Thymus (tissue), 14 donors: ENCODE measurements around the gene TMEM203. TPM values are rescaled to one million over a fixed set of nuclear protein-coding genes. Genes with fewer than 3 reads are reported as not detected.

Source experiments
- DNase-seq, 9 donors: peaks; one replicate each; pipeline ENCODE4 v3.0.0-alpha.2; 2013; ENCODE audit warnings: low spot score in 9 of 9, low read depth in 6 of 9, missing footprints in 1 of 9
- H3K27ac ChIP-seq, 2 donors: one replicate each; pipeline ENCODE4 v1.5.1; 2013; ENCODE audit warnings: control low read depth in 1 of 2, low read depth in 1 of 2, low read length in 1 of 2, mild to moderate bottlenecking in 1 of 2, moderate library complexity in 1 of 2
- H3K27me3 ChIP-seq, 2 donors: one replicate each; pipeline ENCODE4 v1.5.1; 2013; ENCODE audit warnings: low read length in 1 of 2; ENCODE audit not compliant: control insufficient read depth in 2 of 2, insufficient read depth in 1 of 2
- H3K36me3 ChIP-seq, 2 donors: one replicate each; pipeline ENCODE4 v1.5.1; 2013; ENCODE audit warnings: low read length in 1 of 2, mild to moderate bottlenecking in 1 of 2, moderate library complexity in 1 of 2; ENCODE audit not compliant: control insufficient read depth in 2 of 2, insufficient read depth in 2 of 2
- H3K4me1 ChIP-seq, 2 donors: one replicate each; pipeline ENCODE4 v1.5.1; 2013; ENCODE audit warnings: low read length in 2 of 2; ENCODE audit not compliant: control insufficient read depth in 2 of 2, insufficient read depth in 2 of 2
- H3K4me3 ChIP-seq, 2 donors: one replicate each; pipeline ENCODE4 v1.5.1; 2013; ENCODE audit warnings: low read length in 2 of 2, control low read depth in 1 of 2, mild to moderate bottlenecking in 1 of 2
- H3K9me3 ChIP-seq, 2 donors: one replicate each; pipeline ENCODE4 v1.5.1; 2013; ENCODE audit warnings: low read length in 1 of 2, mild to moderate bottlenecking in 1 of 2; ENCODE audit not compliant: control insufficient read depth in 2 of 2, insufficient read depth in 1 of 2
- WGBS: extraction: QIAGEN DNeasy Blood & Tissue Kit; methylation state at CpG from one replicate; pipeline ENCODE4 v1.1.7; 2013; 5-methylcytosine and 5-hydroxymethylcytosine counted together
- long read RNA-seq, 10 donors: transcript quantifications; one replicate each; lab custom pipeline, GENCODE V29; 2026
- polyA plus RNA-seq: library from polyadenylated mRNA; stranded (reverse); fragments of 200-250 nt; gene quantifications from one replicate; pipeline ENCODE4 v1.2.3, GENCODE V29; 2013
- total RNA-seq: library from RNA; stranded (reverse); fragments of 120-200 nt; gene quantifications from one replicate; pipeline ENCODE4 v1.2.4, GENCODE V29; 2013
- donor health status: healthy.

TMEM203 gene
- total RNA-seq (20.6 TPM), polyA plus RNA-seq (47.2 TPM)
- long read RNA-seq, donor 1, partial matches to known transcripts, result 0 of 3 reads
- long read RNA-seq, donor 1, other reads (novel, unspliced or antisense), result 0 of 3 reads
- long read RNA-seq, donor 2, result 0 reads
- long read RNA-seq, donor 3, transcript TMEM203-201 (1 exons, 1,557 nt), result major isoform, 40 of 40 reads
- long read RNA-seq, donor 3, partial matches to known transcripts, result 0 of 40 reads
- long read RNA-seq, donor 3, other reads (novel, unspliced or antisense), result 0 of 40 reads
- long read RNA-seq, donor 4, transcript TMEM203-201 (1 exons, 1,557 nt), result major isoform, 18 of 18 reads
- long read RNA-seq, donor 4, partial matches to known transcripts, result 0 of 18 reads
- long read RNA-seq, donor 4, other reads (novel, unspliced or antisense), result 0 of 18 reads
- long read RNA-seq, donor 5, transcript TMEM203-201 (1 exons, 1,557 nt), result major isoform, 51 of 51 reads
- long read RNA-seq, donor 5, partial matches to known transcripts, result 0 of 51 reads
- long read RNA-seq, donor 5, other reads (novel, unspliced or antisense), result 0 of 51 reads
- long read RNA-seq, donor 6, transcript TMEM203-201 (1 exons, 1,557 nt), result major isoform, 16 of 16 reads
- long read RNA-seq, donor 6, partial matches to known transcripts, result 0 of 16 reads
- long read RNA-seq, donor 6, other reads (novel, unspliced or antisense), result 0 of 16 reads
- long read RNA-seq, donor 7, transcript TMEM203-201 (1 exons, 1,557 nt), result major isoform, 27 of 27 reads
- long read RNA-seq, donor 7, partial matches to known transcripts, result 0 of 27 reads
- long read RNA-seq, donor 7, other reads (novel, unspliced or antisense), result 0 of 27 reads
- long read RNA-seq, donor 8, transcript TMEM203-201 (1 exons, 1,557 nt), result major isoform, 11 of 11 reads
- long read RNA-seq, donor 8, partial matches to known transcripts, result 0 of 11 reads
- long read RNA-seq, donor 8, other reads (novel, unspliced or antisense), result 0 of 11 reads
- long read RNA-seq, donor 9, transcript TMEM203-201 (1 exons, 1,557 nt), result major isoform, 17 of 17 reads
- long read RNA-seq, donor 9, partial matches to known transcripts, result 0 of 17 reads
- long read RNA-seq, donor 9, other reads (novel, unspliced or antisense), result 0 of 17 reads
- long read RNA-seq, donor 10, transcript TMEM203-201 (1 exons, 1,557 nt), result major isoform, 16 of 16 reads
- long read RNA-seq, donor 10, partial matches to known transcripts, result 0 of 16 reads
- long read RNA-seq, donor 10, other reads (novel, unspliced or antisense), result 0 of 16 reads

GRCh38 chr9:137205126-137206069 lies at the start of gene TMEM203, which contains the start of gene NDOR1:
TSS of gene TMEM203 (minus strand) at chr9:137205648. CDS start at chr9:137205414, 234 bp downstream.
TSS of gene NDOR1 (plus strand) at chr9:137205700. CDS start at chr9:137205778, 78 bp downstream.
- H3K36me3 ChIP-seq, result peaks cover 10 to 11% of the 10 kb centered on the region in 2 donors
- WGBS, result under 1% methylated on average over 98 of the region's 98 CpGs
- H3K27ac ChIP-seq, result peak within 1 kb of the TSS; percentile 65 to 81
- H3K4me3 ChIP-seq, result peak within 1 kb of the TSS; percentile 84 to 92
- H3K27me3 ChIP-seq, result no peaks in the 10 kb centered on the region
- peaks cover 0 to 9% of the 10 kb centered on the region in 2 donors for H3K9me3 ChIP-seq
- peaks cover 27 to 35% of the 10 kb centered on the region in 2 donors for H3K4me1 ChIP-seq
- peak; percentile 68 to 94 (median 86) for DNase-seq

GRCh38 chr9:137254624-137255447 lies 49.4 kb upstream of the TMEM203 start, which contains the start of gene NELFB:
TSS of gene NELFB (plus strand) at chr9:137255327.
- Histone ChIP-seq H3K4me1 (peaks cover 7 to 22% of the 10 kb centered on the region in 2 donors), H3K36me3 (peaks cover 18 to 19% of the 10 kb centered on the region in 2 donors), H3K4me3 (peak within 1 kb of the TSS; percentile 75 to 98), H3K27me3 (peaks cover 7 to 28% of the 10 kb centered on the region in 2 donors), H3K9me3 (peaks cover 0 to 4% of the 10 kb centered on the region in 2 donors), H3K27ac (peak within 1 kb of the TSS in 1 of 2 donors; percentile 48)
- WGBS, result 3% methylated on average over 105 of the region's 105 CpGs
- DNase-seq, result peak; percentile 61 to 94 (median 87)

- Histone ChIP-seq H3K27me3 (peaks cover 7 to 33% of the 10 kb centered on the region in 2 donors), H3K27ac (no peak overlapping the region), H3K9me3 (peaks cover 0 to 4% of the 10 kb centered on the region in 2 donors), H3K4me3 (peak overlapping the region; percentile 69 to 98), H3K36me3 (peaks cover 13 to 14% of the 10 kb centered on the region in 2 donors), H3K4me1 (peaks cover 7 to 22% of the 10 kb centered on the region in 2 donors)
- WGBS, result 93% methylated on average over 21 of the region's 21 CpGs
- DNase-seq, result no peak
Observed at GRCh38 chr9:137253717-137254623, 48.5 kb upstream of the TMEM203 start.

GRCh38 chr9:137252555-137253506 lies 47.4 kb upstream of the TMEM203 start:
- peaks cover 7 to 33% of the 10 kb centered on the region in 2 donors for H3K27me3 ChIP-seq
- H3K36me3 ChIP-seq, result peaks cover 6% of the 10 kb centered on the region in 2 donors
- peaks cover 0 to 4% of the 10 kb centered on the region in 2 donors for H3K9me3 ChIP-seq
- peak in 1 of 9 donors; percentile 39 for DNase-seq
- H3K27ac ChIP-seq, result no peak overlapping the region
- 90% methylated on average over 35 of the region's 35 CpGs for WGBS
- H3K4me1 ChIP-seq, result peaks cover 7 to 22% of the 10 kb centered on the region in 2 donors
- no peak overlapping the region for H3K4me3 ChIP-seq

GRCh38 chr9:137251490-137252268 lies 46.2 kb upstream of the TMEM203 start:
- H3K27me3 ChIP-seq, result peaks cover 7 to 33% of the 10 kb centered on the region in 2 donors
- H3K9me3 ChIP-seq, result peaks cover 0 to 4% of the 10 kb centered on the region in 2 donors
- no peak overlapping the region for H3K4me3 ChIP-seq
- DNase-seq, result no peak
- no peak overlapping the region for H3K27ac ChIP-seq
- 96% methylated on average over 22 of the region's 22 CpGs for WGBS
- H3K36me3 ChIP-seq, result peaks cover 1% of the 10 kb centered on the region in 2 donors
- peaks cover 7 to 21% of the 10 kb centered on the region in 2 donors for H3K4me1 ChIP-seq

- no peaks in the 10 kb centered on the region for H3K36me3 ChIP-seq
- peaks cover 3 to 16% of the 10 kb centered on the region in 2 donors for H3K4me1 ChIP-seq
- H3K4me3 ChIP-seq, result no peak within 1 kb of the TSS
- 96% methylated on average over 4 of the region's 4 CpGs for WGBS
- H3K9me3 ChIP-seq, result peaks cover 0 to 4% of the 10 kb centered on the region in 2 donors
- H3K27ac ChIP-seq, result no peak within 1 kb of the TSS
- peaks cover 7 to 33% of the 10 kb centered on the region in 2 donors for H3K27me3 ChIP-seq
- DNase-seq, result no peak
Observed at GRCh38 chr9:137251194-137251461, 45.7 kb upstream of the TMEM203 start, which contains the start of gene STPG3. TSS of gene STPG3 (plus strand) at chr9:137251286. CDS start at chr9:137251287, 1 bp downstream.
